Measurements from ENCODE around the gene SLC25A22.

- no peak for TF ChIP-seq CTCF (IDR thresholded peaks at IDR 0.05)
- no peak for TF ChIP-seq POLR2A (IDR thresholded peaks at IDR 0.05)
These were observed 4.5 kb downstream of the SLC25A22 start for GRCh38 chr11:793556-793955.

Data from testis (tissue), 2 donors.